Adrenal gland (tissue), 5 donors: Measurements from ENCODE around the gene ETV6.

Experiments
- CTCF ChIP-seq, 6 experiments: fragments of 450-650 bp in 4 of 6; fragments of 200-600 bp in 2 of 6; sonication (generic) in 1 of 6; IDR thresholded peaks; 1 replicate in 5 of 6; 2 replicates in 1 of 6; pipeline versions ENCODE4 v1.5.1 to v1.8.0; 2016 to 2021; ENCODE audit warnings: antibody characterized with exemption in 6 of 6, mild to moderate bottlenecking in 2 of 6, moderate library complexity in 1 of 6
- POLR2A ChIP-seq, 2 donors: fragments of 450-650 bp; IDR thresholded peaks; one replicate each; pipeline ENCODE4 v1.6.1; 2017; ENCODE audit warnings: antibody characterized with exemption in 2 of 2, mild to moderate bottlenecking in 2 of 2, moderate library complexity in 1 of 2
- donor health status: DM: no; HTN: no; CAD: no.

- TF ChIP-seq POLR2A (IDR thresholded peaks at IDR 0.05) (no peak), CTCF (IDR thresholded peaks at IDR 0.05) (no peak)
Measured at GRCh38 chr12:11716794-11717518, 67.5 kb downstream of the ETV6 start.
